ENCODE data around the gene IDUA. TPM values are rescaled to one million over a fixed set of nuclear protein-coding genes. Genes with fewer than 3 reads are reported as not detected.

The IDUA gene
- total RNA-seq, 4 donors from 2014 or later, result 9.7 to 32.3 (median 25.0) TPM

DNA sequence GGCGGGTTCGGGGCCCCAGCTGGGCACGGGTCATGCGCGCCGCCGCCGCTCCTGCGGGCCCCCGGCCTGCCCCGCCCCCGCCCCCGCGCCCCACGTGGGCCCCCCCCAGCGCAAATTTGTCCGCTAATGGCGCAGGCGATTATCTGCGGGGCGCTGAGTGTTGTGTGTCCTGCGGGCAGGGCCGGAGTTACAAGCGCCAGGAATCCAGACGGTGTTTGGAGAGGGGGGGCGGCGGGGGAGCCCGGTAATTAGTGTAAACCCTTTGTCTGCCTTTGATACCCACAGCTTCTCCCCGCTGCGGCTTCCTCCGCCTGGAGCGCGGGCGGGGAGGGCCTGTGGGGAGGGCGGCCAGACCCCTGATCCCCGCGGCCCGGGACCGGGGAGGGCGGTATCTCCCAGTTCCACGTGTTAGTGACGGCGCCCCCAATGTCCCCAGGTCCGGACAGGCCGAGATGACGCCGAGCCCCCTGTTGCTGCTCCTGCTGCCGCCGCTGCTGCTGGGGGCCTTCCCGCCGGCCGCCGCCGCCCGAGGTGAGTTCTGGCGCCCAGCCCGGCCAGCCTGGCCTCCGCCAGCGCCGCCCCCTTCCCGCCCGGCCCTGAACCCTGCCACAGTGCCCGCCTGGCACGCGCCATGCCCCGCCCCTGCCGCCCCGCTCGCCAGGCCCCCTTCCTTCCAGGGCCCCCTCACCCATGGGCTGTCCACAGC lies 25.3 kb downstream of the IDUA start:
- no CpG with 5 or more reads among the region's 69 CpGs for WGBS, 2 donors
- peak; percentile 73 to 80 for DNase-seq
- intact Hi-C loops (cut with DNase I), result loop anchor here (10.0 kb wide), 1 partner anchor 333 kb away; the partner anchor contains the start of gene UVSSA
- Histone ChIP-seq H3K36me3 (no peaks in the 10 kb centered on the region), H3K4me1 (peaks cover 32 to 34% of the 10 kb centered on the region in 2 donors), H3K27me3 (no peaks in the 10 kb centered on the region), H3K27ac (peak overlapping the region in 2 of 3 donors; percentile 19 to 55), H3K9me3 (no peaks in the 10 kb centered on the region), H3K4me3 (replicated peaks in 1 of 3) (peak overlapping the region in 2 of 3 donors; percentile 60 to 67)
- peak in 1 of 2 donors; percentile 43 for TF ChIP-seq POLR2A (IDR thresholded peaks at IDR 0.05)
- TF ChIP-seq, protein P1, sequence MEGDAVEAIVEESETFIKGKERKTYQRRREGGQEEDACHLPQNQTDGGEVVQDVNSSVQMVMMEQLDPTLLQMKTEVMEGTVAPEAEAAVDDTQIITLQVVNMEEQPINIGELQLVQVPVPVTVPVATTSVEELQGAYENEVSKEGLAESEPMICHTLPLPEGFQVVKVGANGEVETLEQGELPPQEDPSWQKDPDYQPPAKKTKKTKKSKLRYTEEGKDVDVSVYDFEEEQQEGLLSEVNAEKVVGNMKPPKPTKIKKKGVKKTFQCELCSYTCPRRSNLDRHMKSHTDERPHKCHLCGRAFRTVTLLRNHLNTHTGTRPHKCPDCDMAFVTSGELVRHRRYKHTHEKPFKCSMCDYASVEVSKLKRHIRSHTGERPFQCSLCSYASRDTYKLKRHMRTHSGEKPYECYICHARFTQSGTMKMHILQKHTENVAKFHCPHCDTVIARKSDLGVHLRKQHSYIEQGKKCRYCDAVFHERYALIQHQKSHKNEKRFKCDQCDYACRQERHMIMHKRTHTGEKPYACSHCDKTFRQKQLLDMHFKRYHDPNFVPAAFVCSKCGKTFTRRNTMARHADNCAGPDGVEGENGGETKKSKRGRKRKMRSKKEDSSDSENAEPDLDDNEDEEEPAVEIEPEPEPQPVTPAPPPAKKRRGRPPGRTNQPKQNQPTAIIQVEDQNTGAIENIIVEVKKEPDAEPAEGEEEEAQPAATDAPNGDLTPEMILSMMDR (IDR thresholded peaks at IDR 0.05), result no peak

- 90 to 91% methylated on average over 17 to 32 of the region's 43 CpGs for WGBS, 2 donors
- H3K4me3 ChIP-seq (replicated peaks in 1 of 3), result no peak overlapping the region
- no peak for TF ChIP-seq POLR2A (IDR thresholded peaks at IDR 0.05)
- TF ChIP-seq, protein P1 (IDR thresholded peaks at IDR 0.05), result no peak
- no peak overlapping the region for H3K27ac ChIP-seq
- H3K9me3 ChIP-seq, result no peaks in the 10 kb centered on the region
- H3K27me3 ChIP-seq, result no peaks in the 10 kb centered on the region
- no peaks in the 10 kb centered on the region for H3K36me3 ChIP-seq
- H3K4me1 ChIP-seq, result peaks cover 35 to 40% of the 10 kb centered on the region in 2 donors
- intact Hi-C loops (cut with DNase I), result loop anchor here (10.0 kb wide), 1 partner anchor 331 kb away; the partner anchor contains the start of gene UVSSA
- DNase-seq, result no peak
Observed at GRCh38 chr4:1013225-1014073, 26.6 kb downstream of the IDUA start.

GRCh38 chr4:1014291-1015167 lies 27.7 kb downstream of the IDUA start:
- Histone ChIP-seq H3K36me3 (no peaks in the 10 kb centered on the region), H3K9me3 (no peaks in the 10 kb centered on the region), H3K4me1 (peaks cover 30 to 34% of the 10 kb centered on the region in 2 donors), H3K4me3 (replicated peaks in 1 of 3) (no peak overlapping the region), H3K27me3 (no peaks in the 10 kb centered on the region), H3K27ac (peak overlapping the region in 1 of 3 donors; percentile 8)
- intact Hi-C loops (cut with DNase I), result loop anchor here (10.0 kb wide), 1 partner anchor 330 kb away; the partner anchor contains the start of gene UVSSA
- no peak for DNase-seq
- 68 to 74% methylated on average over 22 to 32 of the region's 36 CpGs for WGBS, 2 donors
- no peak for TF ChIP-seq POLR2A (IDR thresholded peaks at IDR 0.05)
- TF ChIP-seq, protein P1 (IDR thresholded peaks at IDR 0.05), result no peak

DNA sequence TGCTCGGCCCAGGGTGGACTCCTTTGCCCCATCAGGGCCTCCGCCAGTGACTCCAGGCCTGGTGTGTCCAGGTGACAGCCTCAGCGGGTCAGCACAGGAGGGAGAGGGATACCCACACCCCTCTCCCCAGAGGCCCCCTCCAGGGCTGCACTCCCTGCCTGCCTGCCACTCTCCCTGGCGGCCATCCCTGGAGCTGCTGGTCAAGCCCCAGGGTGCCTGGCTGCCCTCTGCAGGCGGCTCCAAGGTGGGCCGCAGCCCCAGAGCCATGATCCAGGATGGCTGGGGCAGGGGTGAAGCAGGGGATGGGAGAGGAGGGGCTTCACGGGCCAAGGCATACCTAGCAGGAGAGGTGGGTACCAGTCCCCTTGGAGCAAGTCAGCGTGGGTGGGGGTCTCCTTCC lies 28.3 kb downstream of the IDUA start:
- Histone ChIP-seq H3K36me3 (no peaks in the 10 kb centered on the region), H3K9me3 (no peaks in the 10 kb centered on the region), H3K4me3 (replicated peaks in 1 of 3) (no peak overlapping the region), H3K27me3 (no peaks in the 10 kb centered on the region), H3K4me1 (peaks cover 28 to 31% of the 10 kb centered on the region in 2 donors), H3K27ac (no peak overlapping the region)
- intact Hi-C loops (cut with DNase I), result loop anchor here (10.0 kb wide), 1 partner anchor 330 kb away; the partner anchor contains the start of gene UVSSA
- DNase-seq, result no peak
- WGBS, 2 donors, result 40% methylated on average over 1 of the region's 8 CpGs; no CpG with 5 or more reads in 1 of the 2 donors
- no peak for TF ChIP-seq POLR2A (IDR thresholded peaks at IDR 0.05)
- TF ChIP-seq, protein P1 (IDR thresholded peaks at IDR 0.05), result no peak
